Tracheal epithelial cell (primary cell): ENCODE results near the gene SEL1L. TPM values are rescaled to one million over a fixed set of nuclear protein-coding genes. Genes with fewer than 3 reads are reported as not detected.

Experiments used
- total RNA-seq: library from RNA; depleted of rRNA; stranded (reverse); fragments of >200 nt; gene quantifications from 2 replicates; pipeline ENCODE4 v1.2.1, GENCODE V29; 2014

SEL1L gene
- 76.9 and 83.1 TPM in 2 replicates for total RNA-seq

GRCh38 chr14:81533536-81534343 lies at the start of gene SEL1L:
TSS of gene SEL1L (minus strand) at chr14:81533853. CDS start at chr14:81533744, 109 bp downstream.

Other genes starting within 250 kb of the SEL1L start
- 86.3 and 89.4 TPM in 2 replicates for gene STON2, start 133.5 kb downstream of the SEL1L start, total RNA-seq